ENCODE measurements around the gene SLC25A1. TPM values are rescaled to one million over a fixed set of nuclear protein-coding genes. Genes with fewer than 3 reads are reported as not detected.

Gene SLC25A1
- total RNA-seq, 1 experiment from 2014 or later, result 55.9 TPM

GRCh38 chr22:19126309-19127273 lies 51.9 kb downstream of the SLC25A1 start:
- no peak for DNase-seq
- Histone ChIP-seq H3K9me3 (no peaks in the 10 kb centered on the region), H3K4me3 (no peak overlapping the region), H3K27me3 (no peaks in the 10 kb centered on the region), H3K36me3 (no peaks in the 10 kb centered on the region)

Other genes starting within 250 kb of the SLC25A1 start
- gene PRODH, start 242.4 kb downstream of the SLC25A1 start, total RNA-seq (2014; rRNA removed; shearing (Covaris generic); ENCODE audit: low replicate concordance), result not detected in 2 replicates
- 17.8 and 26.5 TPM in 2 replicates for gene DGCR2, start 56.3 kb downstream of the SLC25A1 start, total RNA-seq (2014; rRNA removed; shearing (Covaris generic); ENCODE audit: low replicate concordance)
- gene TSSK2, start 47.4 kb downstream of the SLC25A1 start, total RNA-seq (2014; rRNA removed; shearing (Covaris generic); ENCODE audit: low replicate concordance), result not detected in 2 replicates
- 19.0 and 19.5 TPM in 2 replicates for gene ESS2, start 34.1 kb downstream of the SLC25A1 start, total RNA-seq (2014; rRNA removed; shearing (Covaris generic); ENCODE audit: low replicate concordance)
- gene GSC2, start 28.4 kb downstream of the SLC25A1 start, total RNA-seq (2014; rRNA removed; shearing (Covaris generic); ENCODE audit: low replicate concordance), result not detected in 2 replicates
- 0.62 and 1.5 TPM in 2 replicates for gene CLTCL1, start 113.0 kb upstream of the SLC25A1 start, total RNA-seq (2014; rRNA removed; shearing (Covaris generic); ENCODE audit: low replicate concordance)

Measured in MG63 (cell line).